PFSK-1 (cell line): ENCODE results near the gene NSMF.

Experiments used
- FOXP2 ChIP-seq: optimal IDR thresholded peaks from 2 replicates; pipeline ENCODE3; 2011; ENCODE audit warnings: borderline replicate concordance, control low read depth, inconsistent platforms; ENCODE audit not compliant: insufficient read depth; ENCODE audit errors: extremely low read length, extremely low read depth
- POLR2AphosphoS5 ChIP-seq: IDR thresholded peaks from 2 replicates; pipeline ENCODE4 v1.6.1; 2012; ENCODE audit warnings: low read depth, mild to moderate bottlenecking, control low read depth, low read length, moderate library complexity
- REST ChIP-seq, 2 experiments: IDR thresholded peaks; 2 replicates each; pipeline versions ENCODE4 v1.6.1 to v1.8.0; 2011 to 2012; ENCODE audit warnings: low read depth in 2 of 2, low read length in 2 of 2, control low read depth in 1 of 2, inconsistent platforms in 1 of 2, mild to moderate bottlenecking in 1 of 2, moderate library complexity in 1 of 2; ENCODE audit not compliant: insufficient read depth in 1 of 2
- SIN3A ChIP-seq: IDR thresholded peaks from 2 replicates; pipeline ENCODE4 v1.6.1; 2012; ENCODE audit warnings: mild to moderate bottlenecking, low read length, moderate library complexity, borderline replicate concordance; ENCODE audit not compliant: insufficient read depth
- TAF1 ChIP-seq: IDR thresholded peaks from 2 replicates; pipeline ENCODE4 v1.6.1; 2012; ENCODE audit warnings: low read length, control low read depth, borderline replicate concordance; ENCODE audit not compliant: insufficient read depth

NSMF gene

GRCh38 chr9:137482094-137482781 is 23.1 kb upstream of the NSMF start:
- TF ChIP-seq FOXP2: peak; percentile 36
- TF ChIP-seq SIN3A: no peak
- TF ChIP-seq REST (IDR thresholded peaks at IDR 0.05; ENCODE audit: insufficient read depth in 1 of 2, low read depth in 2 of 2, low read length in 2 of 2): 0 out of 4 replicates have a peak, but pooled peaks of 1 of the 2 experiments have one; percentile 7

- TF ChIP-seq REST (IDR thresholded peaks at IDR 0.05; ENCODE audit: insufficient read depth in 1 of 2, low read depth in 2 of 2, low read length in 2 of 2): no peak
- no peak for TF ChIP-seq TAF1
- no peak for TF ChIP-seq FOXP2
- TF ChIP-seq POLR2AphosphoS5: no peak
- TF ChIP-seq SIN3A: no peak
Measured at GRCh38 chr9:137480686-137481683, 21.9 kb upstream of the NSMF start.

- TF ChIP-seq REST (IDR thresholded peaks at IDR 0.05; ENCODE audit: insufficient read depth in 1 of 2, low read depth in 2 of 2, low read length in 2 of 2) (no peak), FOXP2 (no peak), TAF1 (no peak), SIN3A (no peak), POLR2AphosphoS5 (no peak)
Measured at GRCh38 chr9:137479892-137480685, 21.0 kb upstream of the NSMF start.

- TF ChIP-seq REST (IDR thresholded peaks at IDR 0.05; ENCODE audit: insufficient read depth in 1 of 2, low read depth in 2 of 2, low read length in 2 of 2): no peak
- TF ChIP-seq FOXP2: peak; percentile 41
Measured at GRCh38 chr9:137478962-137479861, 20.1 kb upstream of the NSMF start.
